AG04450 (cell line): Measurements from ENCODE around the gene VPS54. TPM values are rescaled to one million over a fixed set of nuclear protein-coding genes. Genes with fewer than 3 reads are reported as not detected.

ENCODE experiments used
- CTCF ChIA-PET: fragments of 300-600, 350-600 bp; formaldehyde crosslinking; extraction: SDS; loops from one replicate; lab custom pipeline; 2022; ENCODE audit warnings: antibody characterized with exemption, inconsistent platforms; lab: Charles Lee
- POLR2A ChIA-PET: fragments of 350-600 bp; formaldehyde crosslinking; extraction: SDS; loops from one replicate; lab custom pipeline; 2021; ENCODE audit warnings: antibody characterized with exemption, inconsistent platforms; lab: Yijun Ruan, JAX
- DNase-seq: peaks from one replicate; pipeline ENCODE4 v3.0.0-alpha.2; 2011; ENCODE audit warnings: low read depth, low spot score
- H3K27ac ChIP-seq: one replicate; pipeline ENCODE4 v1.5.1; 2012; ENCODE audit warnings: low read depth, low read length, control low read depth
- H3K27me3 ChIP-seq: one replicate; pipeline ENCODE4 v1.6.0; 2012; ENCODE audit warnings: low read length; ENCODE audit not compliant: control insufficient read depth, insufficient read depth
- H3K4me3 ChIP-seq: 2 replicates; pipeline ENCODE4 v1.5.1; 2011; ENCODE audit warnings: mild to moderate bottlenecking, low read depth, low read length, control low read depth
- H3K9me3 ChIP-seq: 2 replicates; pipeline ENCODE4 v1.5.1; 2012; ENCODE audit warnings: low read length; ENCODE audit not compliant: control insufficient read depth, insufficient read depth
- CTCF ChIP-seq: IDR thresholded peaks from 2 replicates; pipeline ENCODE4 v1.5.1; 2011; ENCODE audit warnings: low read depth, low read length, control low read depth, inconsistent platforms
- polyA plus RNA-seq: library from polyadenylated mRNA; depleted of rRNA; stranded (reverse); fragments of >200 nt; gene quantifications from 2 replicates; pipeline ENCODE4 v1.2.3, GENCODE V29; 2011

Gene VPS54
- polyA plus RNA-seq, 1 experiment = 21.9 TPM

GRCh38 chr2:63984606-63985359, 34.4 kb downstream of the VPS54 start:
- Histone ChIP-seq H3K4me3 (no peak overlapping the region), H3K27ac (no peak overlapping the region), H3K9me3 (peaks cover 4% of the 10 kb centered on the region; the same call in 1 of the 2 replicates), H3K27me3 (no peaks in the 10 kb centered on the region)
- TF ChIP-seq CTCF = no peak
- no peak for DNase-seq
- ChIA-PET CTCF (no interaction called here), POLR2A (no interaction called here)

DNA sequence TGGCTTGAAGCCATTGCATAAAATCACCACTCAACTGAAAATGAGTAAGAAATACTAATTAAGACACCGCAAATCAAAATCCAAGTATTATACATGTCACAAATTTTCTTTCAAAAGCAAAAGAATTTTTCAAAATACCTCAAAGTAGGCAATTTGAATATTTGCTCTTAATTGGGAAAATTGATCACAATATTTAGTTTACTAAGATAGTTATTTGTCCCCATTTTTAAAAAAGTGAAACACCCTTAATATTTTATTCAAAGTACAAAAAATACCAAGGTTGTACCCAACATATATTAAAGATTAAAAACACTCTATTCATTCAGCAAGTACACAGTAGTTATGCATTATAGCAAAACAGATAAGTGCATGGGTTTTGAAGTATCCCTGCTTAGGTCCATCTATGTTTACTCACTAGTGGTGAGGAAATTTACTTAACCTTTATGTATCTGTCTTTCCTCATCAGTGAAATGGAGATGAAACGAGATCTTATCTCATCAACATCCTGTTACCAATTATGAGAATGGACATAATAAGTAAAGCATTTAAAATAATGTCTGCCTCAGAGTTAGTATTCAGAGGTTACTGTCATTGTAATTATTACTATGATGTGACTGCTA, 35.1 kb downstream of the VPS54 start:
- H3K27me3 ChIP-seq = no peaks in the 10 kb centered on the region
- CTCF ChIA-PET = no interaction called here
- H3K27ac ChIP-seq = no peak overlapping the region
- no peak overlapping the region for H3K4me3 ChIP-seq
- no peak for DNase-seq
- POLR2A ChIA-PET = no interaction called here
- H3K9me3 ChIP-seq = peaks cover 3% of the 10 kb centered on the region; the same call in 1 of the 2 replicates
- TF ChIP-seq CTCF = no peak

GRCh38 chr2:63982335-63982734, 36.9 kb downstream of the VPS54 start:
- CTCF ChIA-PET = interaction anchor here (0.7 kb wide), 1 partner anchor 47 kb away, joined by 5 read pairs; no protein-coding TSS in a partner anchor
- TF ChIP-seq CTCF = no peak
- no peaks in the 10 kb centered on the region for H3K27me3 ChIP-seq
- no peak for DNase-seq
- H3K9me3 ChIP-seq = no peaks in the 10 kb centered on the region
- H3K27ac ChIP-seq = no peak overlapping the region
- POLR2A ChIA-PET = no interaction called here
- no peak overlapping the region for H3K4me3 ChIP-seq

DNA sequence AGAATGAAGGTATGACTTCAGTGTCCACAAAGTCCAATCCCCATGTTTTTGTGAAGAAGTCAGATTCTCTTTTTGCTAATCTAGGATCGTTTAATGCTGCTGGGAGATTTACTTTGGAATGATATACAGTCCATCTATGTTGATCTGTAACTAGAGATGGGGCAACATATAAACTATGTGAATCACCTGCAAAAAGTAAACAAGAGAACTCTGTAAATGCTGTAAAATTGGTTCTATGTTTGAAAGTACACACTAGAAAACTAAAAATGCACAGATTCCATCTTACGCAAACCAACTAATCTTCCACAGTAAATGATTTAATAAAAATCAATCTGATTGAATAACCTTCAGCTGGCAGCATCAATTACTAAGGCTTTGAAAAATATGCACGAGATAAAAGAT, 37.5 kb downstream of the VPS54 start:
- no peak for TF ChIP-seq CTCF
- H3K9me3 ChIP-seq = no peaks in the 10 kb centered on the region
- no peak overlapping the region for H3K4me3 ChIP-seq
- ChIA-PET CTCF (no interaction called here), POLR2A (no interaction called here)
- DNase-seq = no peak
- no peaks in the 10 kb centered on the region for H3K27me3 ChIP-seq
- no peak overlapping the region for H3K27ac ChIP-seq

GRCh38 chr2:63980794-63981193, 38.4 kb downstream of the VPS54 start:
- CTCF ChIA-PET = no interaction called here

More at GRCh38 chr2:63980794-63981193, 38.4 kb downstream of the VPS54 start:
- no peak overlapping the region for H3K4me3 ChIP-seq
- TF ChIP-seq CTCF = no peak
- no peak overlapping the region for H3K27ac ChIP-seq
- POLR2A ChIA-PET = no interaction called here
- no peak for DNase-seq
- no peaks in the 10 kb centered on the region for H3K27me3 ChIP-seq
- 0 out of 2 replicates have a peak, but pooled peaks cover 4% of the 10 kb centered on the region for H3K9me3 ChIP-seq
